ENCODE measurements around the gene PBRM1.

PBRM1 gene

DNA sequence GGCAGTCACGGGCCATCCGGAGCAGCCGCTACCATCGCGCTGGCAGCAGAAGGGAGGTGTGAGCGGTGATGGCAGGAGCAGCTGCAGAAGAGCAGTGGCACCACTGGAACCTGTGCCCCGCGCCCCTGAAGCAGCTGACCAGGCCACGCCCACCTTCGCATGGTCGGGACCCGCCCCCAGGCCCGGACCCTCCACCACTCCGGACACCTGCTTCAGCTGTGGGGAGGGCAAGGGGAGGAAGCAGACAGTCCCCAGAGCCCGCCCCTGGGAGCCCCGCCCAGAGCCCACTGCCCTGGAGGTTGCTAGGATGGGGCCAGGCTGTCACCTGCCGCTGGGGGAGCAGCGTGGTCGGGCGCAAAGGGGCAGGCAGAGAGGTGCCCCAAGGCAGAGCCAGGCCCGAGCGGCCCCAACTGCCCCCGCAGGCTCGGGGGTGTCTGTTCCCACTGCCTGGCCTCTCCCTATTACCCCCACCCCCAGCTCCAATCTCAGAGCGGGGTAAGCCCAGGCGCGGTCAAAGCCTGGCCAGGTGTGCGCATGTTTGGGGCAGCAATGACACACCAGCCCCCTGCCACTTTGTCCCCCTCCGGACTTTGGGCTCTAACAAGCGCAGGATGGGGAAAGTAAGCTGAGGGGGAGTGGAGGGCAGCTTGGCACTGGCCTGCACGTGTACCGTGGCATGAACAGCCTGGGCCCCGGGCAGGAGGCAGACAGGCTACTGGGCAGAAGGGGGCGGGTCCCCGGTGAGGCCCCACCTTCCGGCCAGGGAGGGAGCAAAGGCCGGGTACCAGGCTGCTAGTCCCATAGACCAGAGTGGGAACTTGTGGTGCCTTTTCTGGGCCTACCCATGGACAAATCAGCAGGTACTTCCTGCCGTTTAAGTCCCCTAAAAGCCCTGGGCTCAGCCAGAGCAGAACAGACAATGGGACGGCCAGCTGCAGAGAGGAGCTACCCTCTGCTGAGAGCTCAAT, 28.9 kb upstream of the PBRM1 start:
- Histone ChIP-seq H3K9me2 (replicated peaks; ENCODE audit: insufficient read depth, low read length) (no peaks in the 10 kb centered on the region), H4K20me1 (ENCODE audit: insufficient read depth, low read length) (no peaks in the 10 kb centered on the region), H3K79me2 (ENCODE audit: low read length) (no peaks in the 10 kb centered on the region), H3K27me3 (replicated peaks; ENCODE audit: insufficient read depth, low read length) (no peaks in the 10 kb centered on the region), H3K4me1 (ENCODE audit: low read length) (peaks cover 25% of the 10 kb centered on the region), H3K27ac (ENCODE audit: low read length) (no peak overlapping the region), H3K4me2 (ENCODE audit: low read depth, low read length) (no peak overlapping the region), H3K36me3 (replicated peaks; ENCODE audit: insufficient read depth, low read length) (no peaks in the 10 kb centered on the region), H3K4me3 (ENCODE audit: low read length) (no peak overlapping the region), H3F3A (ENCODE audit: insufficient read depth, low read length) (peaks cover 20% of the 10 kb centered on the region), H3K9me3 (replicated peaks; ENCODE audit: insufficient read depth, low read length) (no peaks in the 10 kb centered on the region), H3K9ac (ENCODE audit: low read length) (no peak overlapping the region), H2AFZ (ENCODE audit: low read length) (no peak overlapping the region)
- no peak for DNase-seq
- TF ChIP-seq EZH2phosphoT487 (IDR thresholded peaks at IDR 0.05; ENCODE audit: low read length): no peak
- no peak for TF ChIP-seq EZH2 (optimal IDR thresholded peaks at IDR 0.05; ENCODE audit: low read depth, low read length)
- TF ChIP-seq, protein P1, sequence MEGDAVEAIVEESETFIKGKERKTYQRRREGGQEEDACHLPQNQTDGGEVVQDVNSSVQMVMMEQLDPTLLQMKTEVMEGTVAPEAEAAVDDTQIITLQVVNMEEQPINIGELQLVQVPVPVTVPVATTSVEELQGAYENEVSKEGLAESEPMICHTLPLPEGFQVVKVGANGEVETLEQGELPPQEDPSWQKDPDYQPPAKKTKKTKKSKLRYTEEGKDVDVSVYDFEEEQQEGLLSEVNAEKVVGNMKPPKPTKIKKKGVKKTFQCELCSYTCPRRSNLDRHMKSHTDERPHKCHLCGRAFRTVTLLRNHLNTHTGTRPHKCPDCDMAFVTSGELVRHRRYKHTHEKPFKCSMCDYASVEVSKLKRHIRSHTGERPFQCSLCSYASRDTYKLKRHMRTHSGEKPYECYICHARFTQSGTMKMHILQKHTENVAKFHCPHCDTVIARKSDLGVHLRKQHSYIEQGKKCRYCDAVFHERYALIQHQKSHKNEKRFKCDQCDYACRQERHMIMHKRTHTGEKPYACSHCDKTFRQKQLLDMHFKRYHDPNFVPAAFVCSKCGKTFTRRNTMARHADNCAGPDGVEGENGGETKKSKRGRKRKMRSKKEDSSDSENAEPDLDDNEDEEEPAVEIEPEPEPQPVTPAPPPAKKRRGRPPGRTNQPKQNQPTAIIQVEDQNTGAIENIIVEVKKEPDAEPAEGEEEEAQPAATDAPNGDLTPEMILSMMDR (IDR thresholded peaks at IDR 0.05; ENCODE audit: low read length): no peak

- Histone ChIP-seq H4K20me1 (ENCODE audit: insufficient read depth, low read length) (no peaks in the 10 kb centered on the region), H3K9ac (ENCODE audit: low read length) (no peak overlapping the region), H3K4me2 (ENCODE audit: low read depth, low read length) (no peak overlapping the region), H3K9me3 (replicated peaks; ENCODE audit: insufficient read depth, low read length) (no peaks in the 10 kb centered on the region), H3K36me3 (replicated peaks; ENCODE audit: insufficient read depth, low read length) (no peaks in the 10 kb centered on the region), H3K4me3 (ENCODE audit: low read length) (no peak overlapping the region), H3K27ac (ENCODE audit: low read length) (no peak overlapping the region), H3K27me3 (replicated peaks; ENCODE audit: insufficient read depth, low read length) (no peaks in the 10 kb centered on the region), H3K79me2 (ENCODE audit: low read length) (0 out of 2 replicates have a peak, but pooled peaks cover 6% of the 10 kb centered on the region), H3K9me2 (replicated peaks; ENCODE audit: insufficient read depth, low read length) (no peaks in the 10 kb centered on the region), H3K4me1 (ENCODE audit: low read length) (peaks cover 40% of the 10 kb centered on the region), H2AFZ (ENCODE audit: low read length) (no peak overlapping the region), H3F3A (ENCODE audit: insufficient read depth, low read length) (peaks cover 39% of the 10 kb centered on the region)
- no peak for DNase-seq
- TF ChIP-seq EZH2 (optimal IDR thresholded peaks at IDR 0.05; ENCODE audit: low read depth, low read length) (no peak), EZH2phosphoT487 (IDR thresholded peaks at IDR 0.05; ENCODE audit: low read length) (no peak)
- TF ChIP-seq, protein P1 (IDR thresholded peaks at IDR 0.05; ENCODE audit: low read length): no peak
Observed at GRCh38 chr3:52712291-52713212, 26.8 kb upstream of the PBRM1 start.

GRCh38 chr3:52710512-52710911, 24.8 kb upstream of the PBRM1 start:
- Histone ChIP-seq H2AFZ (ENCODE audit: low read length) (no peak overlapping the region), H3K4me3 (ENCODE audit: low read length) (peak overlapping the region; percentile 46), H3K4me1 (ENCODE audit: low read length) (peaks cover 40% of the 10 kb centered on the region), H3K36me3 (replicated peaks; ENCODE audit: insufficient read depth, low read length) (no peaks in the 10 kb centered on the region), H3K27ac (ENCODE audit: low read length) (peak overlapping the region; percentile 85; the same call in 1 of the 2 replicates), H3K9me2 (replicated peaks; ENCODE audit: insufficient read depth, low read length) (no peaks in the 10 kb centered on the region), H3F3A (ENCODE audit: insufficient read depth, low read length) (peaks cover 55% of the 10 kb centered on the region), H3K9ac (ENCODE audit: low read length) (peak overlapping the region; percentile 34), H3K4me2 (ENCODE audit: low read depth, low read length) (peak overlapping the region; percentile 88), H4K20me1 (ENCODE audit: insufficient read depth, low read length) (no peaks in the 10 kb centered on the region), H3K79me2 (ENCODE audit: low read length) (peaks cover 21% of the 10 kb centered on the region), H3K9me3 (replicated peaks; ENCODE audit: insufficient read depth, low read length) (no peaks in the 10 kb centered on the region), H3K27me3 (replicated peaks; ENCODE audit: insufficient read depth, low read length) (no peaks in the 10 kb centered on the region)
- TF ChIP-seq, protein P1 (IDR thresholded peaks at IDR 0.05; ENCODE audit: low read length): no peak
- TF ChIP-seq EZH2 (optimal IDR thresholded peaks at IDR 0.05; ENCODE audit: low read depth, low read length) (no peak), EZH2phosphoT487 (IDR thresholded peaks at IDR 0.05; ENCODE audit: low read length) (no peak)
- DNase-seq: peak; percentile 81
